Stimulated activated naive CD8-positive, alpha-beta T cell treated with anti-CD3 and anti-CD28 coated beads, Interleukin-15, Interleukin-2, amounts not matched to agents 100 ng/mL and 50 ng/mL, for 24 hours (primary cell): ENCODE results near the gene ANXA5.

Source experiments
- H3K27ac Mint-ChIP-seq: one replicate; pipeline ENCODE4 v1.8.0; 2021; ENCODE audit warnings: mild to moderate bottlenecking, mixed read lengths
- H3K27me3 Mint-ChIP-seq: one replicate; pipeline ENCODE4 v1.8.0; 2021; ENCODE audit warnings: mixed read lengths
- H3K36me3 Mint-ChIP-seq: one replicate; pipeline ENCODE4 v1.8.0; 2021; ENCODE audit warnings: low read depth, mixed read lengths
- H3K4me1 Mint-ChIP-seq: one replicate; pipeline ENCODE4 v1.8.0; 2021; ENCODE audit warnings: low read depth, mixed read lengths
- H3K4me3 Mint-ChIP-seq: one replicate; pipeline ENCODE4 v1.8.0; 2021; ENCODE audit warnings: mild to moderate bottlenecking, mixed read lengths
- H3K9me3 Mint-ChIP-seq: one replicate; pipeline ENCODE4 v1.8.0; 2021; ENCODE audit warnings: mixed read lengths

Gene ANXA5

GRCh38 chr4:121724671-121725070, 27.9 kb upstream of the ANXA5 start:
- H3K9me3 Mint-ChIP-seq, result no peaks in the 10 kb centered on the region
- H3K36me3 Mint-ChIP-seq, result no peaks in the 10 kb centered on the region
- peaks cover 4% of the 10 kb centered on the region for H3K4me1 Mint-ChIP-seq
- H3K27me3 Mint-ChIP-seq, result peaks cover 21% of the 10 kb centered on the region
- no peak overlapping the region for H3K4me3 Mint-ChIP-seq
- H3K27ac Mint-ChIP-seq, result no peak overlapping the region

GRCh38 chr4:121721700-121722099, 24.9 kb upstream of the ANXA5 start:
- Mint-ChIP-seq H3K27me3 (peaks cover 31% of the 10 kb centered on the region), H3K27ac (no peak overlapping the region), H3K36me3 (no peaks in the 10 kb centered on the region), H3K4me3 (no peak overlapping the region), H3K9me3 (no peaks in the 10 kb centered on the region), H3K4me1 (no peaks in the 10 kb centered on the region)

GRCh38 chr4:121720109-121720508, 23.3 kb upstream of the ANXA5 start:
- H3K9me3 Mint-ChIP-seq, result no peaks in the 10 kb centered on the region
- H3K36me3 Mint-ChIP-seq, result no peaks in the 10 kb centered on the region
- no peak overlapping the region for H3K27ac Mint-ChIP-seq
- H3K4me3 Mint-ChIP-seq, result no peak overlapping the region
- H3K4me1 Mint-ChIP-seq, result no peaks in the 10 kb centered on the region
- H3K27me3 Mint-ChIP-seq, result peaks cover 37% of the 10 kb centered on the region

GRCh38 chr4:121717680-121718237, 21.0 kb upstream of the ANXA5 start:
- no peaks in the 10 kb centered on the region for H3K4me1 Mint-ChIP-seq
- no peaks in the 10 kb centered on the region for H3K9me3 Mint-ChIP-seq
- H3K36me3 Mint-ChIP-seq, result no peaks in the 10 kb centered on the region
- H3K27me3 Mint-ChIP-seq, result peaks cover 53% of the 10 kb centered on the region
- no peak overlapping the region for H3K4me3 Mint-ChIP-seq
- no peak overlapping the region for H3K27ac Mint-ChIP-seq

GRCh38 chr4:121714548-121714947, 17.8 kb upstream of the ANXA5 start:
- Mint-ChIP-seq H3K27me3 (peaks cover 70% of the 10 kb centered on the region), H3K27ac (no peak overlapping the region), H3K4me1 (peaks cover 25% of the 10 kb centered on the region), H3K4me3 (no peak overlapping the region), H3K36me3 (no peaks in the 10 kb centered on the region), H3K9me3 (no peaks in the 10 kb centered on the region)

GRCh38 chr4:121712783-121713182, 16.0 kb upstream of the ANXA5 start:
- Mint-ChIP-seq H3K4me1 (peaks cover 40% of the 10 kb centered on the region), H3K27me3 (peaks cover 73% of the 10 kb centered on the region)

GRCh38 chr4:121712001-121712651, 15.3 kb upstream of the ANXA5 start:
- Mint-ChIP-seq H3K4me3 (peak overlapping the region; percentile 53), H3K36me3 (no peaks in the 10 kb centered on the region), H3K27me3 (peaks cover 69% of the 10 kb centered on the region), H3K9me3 (no peaks in the 10 kb centered on the region), H3K4me1 (peaks cover 46% of the 10 kb centered on the region), H3K27ac (peak overlapping the region; percentile 34)

More at GRCh38 chr4:121712783-121713182, 16.0 kb upstream of the ANXA5 start:
- Mint-ChIP-seq H3K27ac (no peak overlapping the region), H3K36me3 (no peaks in the 10 kb centered on the region), H3K9me3 (no peaks in the 10 kb centered on the region), H3K4me3 (no peak overlapping the region)

GRCh38 chr4:121711263-121712000, 14.7 kb upstream of the ANXA5 start:
- H3K36me3 Mint-ChIP-seq, result no peaks in the 10 kb centered on the region
- peak overlapping the region; percentile 53 for H3K4me3 Mint-ChIP-seq
- peaks cover 66% of the 10 kb centered on the region for H3K27me3 Mint-ChIP-seq

GRCh38 chr4:121709766-121710405, 13.1 kb upstream of the ANXA5 start:
- Mint-ChIP-seq H3K9me3 (no peaks in the 10 kb centered on the region), H3K4me3 (no peak overlapping the region), H3K27ac (no peak overlapping the region), H3K27me3 (peaks cover 57% of the 10 kb centered on the region), H3K4me1 (peaks cover 61% of the 10 kb centered on the region), H3K36me3 (no peaks in the 10 kb centered on the region)

More at GRCh38 chr4:121711263-121712000, 14.7 kb upstream of the ANXA5 start:
- Mint-ChIP-seq H3K4me1 (peaks cover 53% of the 10 kb centered on the region), H3K9me3 (no peaks in the 10 kb centered on the region), H3K27ac (peak overlapping the region; percentile 34)

GRCh38 chr4:121707344-121707743, 10.6 kb upstream of the ANXA5 start:
- Mint-ChIP-seq H3K27me3 (peaks cover 49% of the 10 kb centered on the region), H3K27ac (peak overlapping the region; percentile 88), H3K36me3 (no peaks in the 10 kb centered on the region), H3K4me1 (peaks cover 60% of the 10 kb centered on the region), H3K9me3 (no peaks in the 10 kb centered on the region), H3K4me3 (peak overlapping the region; percentile 65)

GRCh38 chr4:121706595-121707021, 9.8 kb upstream of the ANXA5 start:
- no peaks in the 10 kb centered on the region for H3K9me3 Mint-ChIP-seq
- H3K27me3 Mint-ChIP-seq, result peaks cover 45% of the 10 kb centered on the region
- peak overlapping the region; percentile 88 for H3K27ac Mint-ChIP-seq
- no peaks in the 10 kb centered on the region for H3K36me3 Mint-ChIP-seq
- H3K4me1 Mint-ChIP-seq, result peaks cover 52% of the 10 kb centered on the region
- peak overlapping the region; percentile 65 for H3K4me3 Mint-ChIP-seq

- H3K36me3 Mint-ChIP-seq, result no peaks in the 10 kb centered on the region
- H3K27ac Mint-ChIP-seq, result no peak overlapping the region
- H3K4me3 Mint-ChIP-seq, result no peak overlapping the region
- H3K27me3 Mint-ChIP-seq, result peaks cover 50% of the 10 kb centered on the region
- H3K9me3 Mint-ChIP-seq, result no peaks in the 10 kb centered on the region
- peaks cover 45% of the 10 kb centered on the region for H3K4me1 Mint-ChIP-seq
Measured at GRCh38 chr4:121705521-121705920, 8.7 kb upstream of the ANXA5 start.

- Mint-ChIP-seq H3K4me1 (peaks cover 27% of the 10 kb centered on the region), H3K27me3 (peaks cover 64% of the 10 kb centered on the region), H3K4me3 (no peak overlapping the region), H3K9me3 (no peaks in the 10 kb centered on the region), H3K27ac (no peak overlapping the region), H3K36me3 (no peaks in the 10 kb centered on the region)
Measured at GRCh38 chr4:121702136-121702535, 5.4 kb upstream of the ANXA5 start.

GRCh38 chr4:121701263-121701662, 4.5 kb upstream of the ANXA5 start:
- H3K27ac Mint-ChIP-seq, result no peak overlapping the region
- no peaks in the 10 kb centered on the region for H3K36me3 Mint-ChIP-seq
- H3K27me3 Mint-ChIP-seq, result peaks cover 59% of the 10 kb centered on the region
- no peaks in the 10 kb centered on the region for H3K9me3 Mint-ChIP-seq
- peaks cover 18% of the 10 kb centered on the region for H3K4me1 Mint-ChIP-seq
- no peak overlapping the region for H3K4me3 Mint-ChIP-seq

- peaks cover 4% of the 10 kb centered on the region for H3K36me3 Mint-ChIP-seq
- peaks cover 44% of the 10 kb centered on the region for H3K27me3 Mint-ChIP-seq
- peaks cover 28% of the 10 kb centered on the region for H3K4me1 Mint-ChIP-seq
- H3K9me3 Mint-ChIP-seq, result no peaks in the 10 kb centered on the region
- no peak overlapping the region for H3K27ac Mint-ChIP-seq
- no peak overlapping the region for H3K4me3 Mint-ChIP-seq
Measured at GRCh38 chr4:121698236-121698671, 1.5 kb upstream of the ANXA5 start.
